GM18858 (cell line): Measurements from ENCODE around the gene ACO1.

Experiments
- ATAC-seq: cut with Tn5 transposase; IDR thresholded peaks from one replicate; pipeline ENCODE4 v1.9.1; 2021; ENCODE audit not compliant: unreplicated experiment

The ACO1 gene

DNA sequence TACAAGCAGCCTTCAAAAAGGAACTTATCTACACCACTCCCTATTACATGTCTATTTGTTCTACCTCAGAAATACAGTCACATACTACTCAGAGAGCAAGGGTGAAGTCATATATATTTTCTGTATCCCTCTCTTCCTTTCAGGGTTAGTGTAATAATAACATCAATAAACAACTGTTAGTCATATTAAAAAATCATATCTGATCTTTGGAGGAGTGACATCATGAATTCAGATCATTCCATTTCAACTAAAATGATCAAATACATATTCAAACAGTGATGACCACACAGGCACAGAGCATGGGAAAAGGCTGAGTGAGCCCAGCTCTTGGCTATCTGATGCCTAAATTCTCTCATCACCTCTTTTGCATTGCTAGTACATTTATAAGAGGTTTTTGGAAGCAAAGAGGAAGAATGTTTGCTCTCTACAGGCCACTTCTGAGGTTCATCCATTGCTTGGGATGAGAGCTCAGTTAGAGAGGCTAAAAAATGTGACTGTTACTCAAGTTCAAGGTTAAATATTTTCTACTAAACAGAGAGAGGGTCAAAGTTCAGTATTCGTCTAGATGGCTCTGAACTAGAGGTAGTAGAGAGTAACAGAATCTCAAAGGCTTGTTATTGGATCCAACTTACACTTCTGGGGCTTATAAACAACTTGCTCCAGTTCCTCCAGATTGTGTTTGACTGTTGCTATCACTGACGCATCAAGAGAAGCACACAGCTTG is 102.6 kb downstream of the ACO1 start:
- no peak for ATAC-seq

DNA sequence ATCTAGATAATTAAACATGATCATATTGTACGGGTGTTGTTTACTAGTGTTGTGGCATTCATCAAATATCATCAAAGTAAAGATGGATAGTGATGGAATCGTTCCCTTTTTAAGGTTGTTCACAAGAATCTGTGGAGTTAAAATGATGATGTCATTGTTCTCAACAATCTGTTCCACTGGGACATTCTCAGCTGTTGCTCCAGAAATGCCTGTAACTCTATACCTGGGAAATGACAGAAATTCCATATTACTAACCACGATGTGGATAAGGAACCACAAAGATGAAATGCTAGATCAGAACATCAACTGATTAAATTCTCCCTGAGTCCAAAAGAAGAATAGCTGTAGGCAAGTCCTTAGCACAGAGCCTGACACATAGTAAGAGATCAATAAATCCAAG is 103.5 kb downstream of the ACO1 start:
- no peak for ATAC-seq

GRCh38 chr9:32490601-32491000 is 106.2 kb downstream of the ACO1 start:
- ATAC-seq, result no peak

- no peak for ATAC-seq
Observed at GRCh38 chr9:32497921-32498320, 113.5 kb downstream of the ACO1 start.

- ATAC-seq, result no peak
Observed at GRCh38 chr9:32500768-32501167, 116.3 kb downstream of the ACO1 start.

- ATAC-seq, result no peak
Observed at GRCh38 chr9:32501868-32502267, 117.4 kb downstream of the ACO1 start.

GRCh38 chr9:32502464-32502863 is 118.0 kb downstream of the ACO1 start:
- ATAC-seq, result no peak

GRCh38 chr9:32503008-32503407 is 118.6 kb downstream of the ACO1 start:
- ATAC-seq, result no peak
